H1 (cell line): ENCODE measurements around the gene RAB5B.

Experiments
- BRCA1 ChIP-seq: IDR thresholded peaks from 2 replicates; pipeline ENCODE4 v1.6.1; 2012; ENCODE audit warnings: low read depth, low read length, improper control_type of control experiment
- CEBPB ChIP-seq: IDR thresholded peaks from 2 replicates; pipeline ENCODE4 v1.6.1; 2012; ENCODE audit warnings: low read depth, low read length
- EZH2 ChIP-seq: fragments of 200-600 bp; sonication (generic); IDR thresholded peaks from 2 replicates; pipeline ENCODE4 v1.7.1; 2012; ENCODE audit warnings: low read depth, mild to moderate bottlenecking, moderate library complexity, low read length, inconsistent platforms; ENCODE audit not compliant: severe bottlenecking
- GTF2F1 ChIP-seq: IDR thresholded peaks from 2 replicates; pipeline ENCODE4 v1.6.1; 2012; ENCODE audit warnings: low read depth, low read length, improper control_type of control experiment, borderline replicate concordance
- POLR2A ChIP-seq, 2 experiments: IDR thresholded peaks; 1 replicate in 1 of 2; 2 replicates in 1 of 2; pipeline ENCODE4 v1.6.1; 2011; ENCODE audit warnings: low read depth in 2 of 2, low read length in 2 of 2, mild to moderate bottlenecking in 2 of 2; ENCODE audit errors: control extremely low read depth in 1 of 2
- POLR2AphosphoS5 ChIP-seq: IDR thresholded peaks from 2 replicates; pipeline ENCODE4 v1.6.1; 2011; ENCODE audit warnings: low read depth, low read length
- POU5F1 ChIP-seq: IDR thresholded peaks from 2 replicates; pipeline ENCODE4 v1.6.1; 2011; ENCODE audit warnings: low read depth, mild to moderate bottlenecking, low read length, moderate library complexity
- RBBP5 ChIP-seq: IDR thresholded peaks from 2 replicates; pipeline ENCODE4 v1.7.1; 2012; ENCODE audit warnings: low read depth, mild to moderate bottlenecking, inconsistent platforms, low read length, moderate library complexity, borderline replicate concordance
- RFX5 ChIP-seq: IDR thresholded peaks from 2 replicates; pipeline ENCODE4 v1.6.1; 2011; ENCODE audit warnings: low read depth, low read length, improper control_type of control experiment, borderline replicate concordance
- TF ChIP-seq, protein P1 (sequence below), 3 experiments: IDR thresholded peaks; 1 replicate in 2 of 3; 2 replicates in 1 of 3; pipeline versions ENCODE4 v1.5.1 to v1.6.1; 2011; ENCODE audit warnings: low read length in 3 of 3, mild to moderate bottlenecking in 3 of 3, inconsistent platforms in 2 of 3, low read depth in 1 of 3, moderate library complexity in 1 of 3; ENCODE audit not compliant: insufficient read depth in 1 of 3; ENCODE audit errors: control extremely low read depth in 1 of 3

DNA sequence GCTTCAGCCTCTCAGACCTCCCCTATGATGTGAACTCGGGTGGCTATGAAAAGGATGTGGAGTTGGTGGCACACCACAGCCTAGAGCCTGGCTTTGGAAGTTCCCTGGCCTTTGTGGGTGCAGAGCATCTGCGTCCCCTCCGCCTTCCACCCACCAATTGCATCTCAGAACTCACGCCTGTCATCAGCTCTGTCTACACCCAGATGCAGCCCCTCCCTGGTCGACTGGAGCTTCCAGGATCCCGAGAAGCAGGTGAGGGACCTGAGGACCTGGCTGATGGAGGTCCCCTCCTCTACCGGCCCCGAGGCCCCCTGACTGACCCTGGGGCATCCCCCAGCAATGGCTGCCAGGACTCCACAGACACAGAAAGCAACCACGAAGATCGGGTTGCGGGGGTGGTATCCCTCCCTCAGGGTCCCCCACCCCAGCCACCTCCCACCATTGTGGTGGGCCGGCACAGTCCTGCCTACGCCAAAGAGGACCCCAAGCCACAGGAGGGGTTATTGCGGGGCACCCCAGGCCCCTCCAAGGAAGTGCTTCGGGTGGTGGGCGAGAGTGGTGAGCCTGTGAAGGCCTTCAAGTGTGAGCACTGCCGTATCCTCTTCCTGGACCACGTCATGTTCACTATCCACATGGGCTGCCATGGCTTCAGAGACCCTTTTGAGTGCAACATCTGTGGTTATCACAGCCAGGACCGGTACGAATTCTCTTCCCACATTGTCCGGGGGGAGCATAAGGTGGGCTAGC lies 60.9 kb downstream of the RAB5B start:
- TF ChIP-seq, protein P1, sequence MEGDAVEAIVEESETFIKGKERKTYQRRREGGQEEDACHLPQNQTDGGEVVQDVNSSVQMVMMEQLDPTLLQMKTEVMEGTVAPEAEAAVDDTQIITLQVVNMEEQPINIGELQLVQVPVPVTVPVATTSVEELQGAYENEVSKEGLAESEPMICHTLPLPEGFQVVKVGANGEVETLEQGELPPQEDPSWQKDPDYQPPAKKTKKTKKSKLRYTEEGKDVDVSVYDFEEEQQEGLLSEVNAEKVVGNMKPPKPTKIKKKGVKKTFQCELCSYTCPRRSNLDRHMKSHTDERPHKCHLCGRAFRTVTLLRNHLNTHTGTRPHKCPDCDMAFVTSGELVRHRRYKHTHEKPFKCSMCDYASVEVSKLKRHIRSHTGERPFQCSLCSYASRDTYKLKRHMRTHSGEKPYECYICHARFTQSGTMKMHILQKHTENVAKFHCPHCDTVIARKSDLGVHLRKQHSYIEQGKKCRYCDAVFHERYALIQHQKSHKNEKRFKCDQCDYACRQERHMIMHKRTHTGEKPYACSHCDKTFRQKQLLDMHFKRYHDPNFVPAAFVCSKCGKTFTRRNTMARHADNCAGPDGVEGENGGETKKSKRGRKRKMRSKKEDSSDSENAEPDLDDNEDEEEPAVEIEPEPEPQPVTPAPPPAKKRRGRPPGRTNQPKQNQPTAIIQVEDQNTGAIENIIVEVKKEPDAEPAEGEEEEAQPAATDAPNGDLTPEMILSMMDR (IDR thresholded peaks at IDR 0.05; ENCODE audit: control extremely low read depth in 1 of 3, insufficient read depth in 1 of 3, low read depth in 1 of 3, low read length in 3 of 3) = no peak
- TF ChIP-seq CEBPB (no peak), EZH2 (no peak), POLR2AphosphoS5 (no peak), POLR2A (IDR thresholded peaks at IDR 0.05; ENCODE audit: control extremely low read depth in 1 of 2, low read depth in 2 of 2, low read length in 2 of 2) (no peak), RFX5 (no peak), GTF2F1 (no peak), BRCA1 (no peak), RBBP5 (no peak), POU5F1 (no peak)
